ENCODE data around the gene CSNK2A1.

CSNK2A1 gene

DNA sequence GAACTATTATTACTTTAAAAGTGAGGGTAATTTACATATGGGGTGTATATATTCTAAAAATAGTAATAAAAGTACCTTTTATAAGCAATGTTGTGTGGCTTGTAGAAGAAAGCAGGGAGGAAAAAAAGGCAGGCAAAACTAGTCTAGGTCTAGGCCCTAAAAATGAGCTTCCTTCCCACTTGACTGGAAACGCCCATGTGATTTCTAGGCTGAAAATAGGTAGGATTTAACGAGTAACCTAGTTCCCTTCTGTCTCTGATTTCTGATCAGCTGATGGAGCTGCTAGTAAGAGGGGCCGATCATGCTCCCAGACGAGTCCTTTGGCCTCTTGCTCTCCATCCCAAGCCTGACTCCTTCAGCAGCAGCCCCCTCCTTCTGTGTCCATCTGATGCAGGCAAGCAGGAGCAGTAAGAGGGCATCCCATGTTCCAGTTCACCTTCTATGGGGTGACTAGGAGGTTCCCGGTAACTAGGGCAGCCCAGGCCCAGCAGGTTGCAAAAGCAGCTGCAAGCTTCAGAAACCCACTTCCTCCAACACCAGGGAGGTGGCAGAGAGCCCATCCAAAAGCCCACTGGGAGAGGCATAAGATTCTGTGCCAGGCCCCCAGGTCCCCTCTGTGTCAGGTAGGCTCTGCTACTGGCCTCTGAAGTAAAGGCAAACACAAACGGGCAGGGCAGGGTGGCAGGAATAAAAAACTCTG, 105.7 kb downstream of the CSNK2A1 start:
- TF ChIP-seq, protein P1, sequence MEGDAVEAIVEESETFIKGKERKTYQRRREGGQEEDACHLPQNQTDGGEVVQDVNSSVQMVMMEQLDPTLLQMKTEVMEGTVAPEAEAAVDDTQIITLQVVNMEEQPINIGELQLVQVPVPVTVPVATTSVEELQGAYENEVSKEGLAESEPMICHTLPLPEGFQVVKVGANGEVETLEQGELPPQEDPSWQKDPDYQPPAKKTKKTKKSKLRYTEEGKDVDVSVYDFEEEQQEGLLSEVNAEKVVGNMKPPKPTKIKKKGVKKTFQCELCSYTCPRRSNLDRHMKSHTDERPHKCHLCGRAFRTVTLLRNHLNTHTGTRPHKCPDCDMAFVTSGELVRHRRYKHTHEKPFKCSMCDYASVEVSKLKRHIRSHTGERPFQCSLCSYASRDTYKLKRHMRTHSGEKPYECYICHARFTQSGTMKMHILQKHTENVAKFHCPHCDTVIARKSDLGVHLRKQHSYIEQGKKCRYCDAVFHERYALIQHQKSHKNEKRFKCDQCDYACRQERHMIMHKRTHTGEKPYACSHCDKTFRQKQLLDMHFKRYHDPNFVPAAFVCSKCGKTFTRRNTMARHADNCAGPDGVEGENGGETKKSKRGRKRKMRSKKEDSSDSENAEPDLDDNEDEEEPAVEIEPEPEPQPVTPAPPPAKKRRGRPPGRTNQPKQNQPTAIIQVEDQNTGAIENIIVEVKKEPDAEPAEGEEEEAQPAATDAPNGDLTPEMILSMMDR (IDR thresholded peaks at IDR 0.05; ENCODE audit: low read depth, low read length): no peak
- no peak overlapping the region for H3K4me3 ChIP-seq (ENCODE audit: low read depth, low read length)

DNA sequence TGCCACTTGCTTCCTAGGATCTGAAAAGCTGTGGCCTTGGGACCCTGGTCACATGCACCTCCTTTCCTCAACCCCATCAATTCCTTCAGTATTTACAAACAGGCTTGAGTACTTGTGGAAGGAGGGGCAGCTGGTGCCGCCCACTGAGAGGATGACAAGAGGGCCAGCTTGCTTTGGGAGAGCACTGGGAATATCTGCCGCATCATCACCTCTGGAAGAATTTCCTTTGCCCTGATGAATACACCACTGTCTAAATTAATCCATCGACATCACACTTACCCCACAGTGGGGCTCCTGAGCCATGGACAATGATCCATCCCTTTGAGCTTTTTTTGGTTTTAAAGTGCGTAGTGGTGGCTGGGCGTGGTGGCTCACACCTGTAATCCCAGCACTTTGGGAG, 107.1 kb downstream of the CSNK2A1 start:
- no peak overlapping the region for H3K4me3 ChIP-seq (ENCODE audit: low read depth, low read length)
- TF ChIP-seq, protein P1 (IDR thresholded peaks at IDR 0.05; ENCODE audit: low read depth, low read length): no peak

DNA sequence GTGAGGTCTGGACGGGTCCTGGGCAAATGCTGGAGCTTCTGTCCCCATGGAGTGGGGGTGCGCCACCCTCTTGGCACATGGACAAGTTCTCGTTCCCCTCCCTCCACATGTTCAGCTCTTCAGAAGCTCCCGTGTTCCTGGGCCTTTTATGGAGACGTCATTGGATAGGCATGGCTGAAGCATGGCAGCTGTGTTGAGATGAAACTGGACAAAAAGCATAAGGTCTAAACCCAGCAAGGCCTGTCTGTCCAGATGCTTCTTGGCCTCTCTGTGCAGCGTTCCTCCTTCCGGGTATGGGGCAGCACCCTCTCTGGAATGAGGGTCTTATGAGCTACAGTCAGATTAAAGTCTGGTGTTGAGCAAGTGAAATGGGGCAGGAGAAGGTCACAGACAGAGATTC, 108.0 kb downstream of the CSNK2A1 start:
- TF ChIP-seq, protein P1 (IDR thresholded peaks at IDR 0.05; ENCODE audit: low read depth, low read length): no peak
- no peak overlapping the region for H3K4me3 ChIP-seq (ENCODE audit: low read depth, low read length)

DNA sequence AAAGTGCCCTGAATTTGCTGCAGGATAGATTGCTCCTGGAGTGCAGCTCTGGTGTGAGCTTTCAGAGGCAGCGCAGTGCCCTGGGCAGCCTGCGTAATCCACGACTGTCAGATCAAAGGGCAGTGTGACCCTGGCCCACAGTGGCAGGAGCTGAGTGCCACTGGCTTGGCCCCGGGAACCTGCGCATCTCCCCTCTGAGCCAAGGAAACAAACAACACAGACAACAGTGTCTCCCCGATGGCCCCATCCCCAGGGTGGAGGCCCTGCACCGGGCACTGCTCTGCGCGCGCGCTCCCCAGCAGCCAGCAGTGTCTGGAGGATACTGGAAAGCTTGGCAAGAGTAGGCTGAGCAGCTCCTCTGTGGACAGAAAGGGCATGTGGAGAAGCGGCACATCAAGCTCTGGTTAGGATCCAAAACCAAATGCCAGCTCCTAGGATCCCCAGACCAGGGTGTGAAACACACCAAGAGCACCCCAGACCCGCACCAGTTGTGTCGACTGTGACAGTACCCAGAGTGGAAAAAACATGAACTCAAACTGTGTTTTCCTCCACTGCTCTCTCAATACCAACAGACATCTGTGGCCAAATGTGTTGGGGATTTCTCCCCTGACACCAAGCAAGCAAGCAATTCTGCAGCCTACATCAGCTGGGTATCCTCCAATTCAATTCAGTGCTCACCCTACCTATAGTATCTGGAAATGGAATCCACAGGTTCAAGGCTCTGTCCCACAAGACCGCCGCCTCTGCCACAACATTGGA, 108.8 kb downstream of the CSNK2A1 start:
- TF ChIP-seq, protein P1 (IDR thresholded peaks at IDR 0.05; ENCODE audit: low read depth, low read length): no peak
- no peak overlapping the region for H3K4me3 ChIP-seq (ENCODE audit: low read depth, low read length)

DNA sequence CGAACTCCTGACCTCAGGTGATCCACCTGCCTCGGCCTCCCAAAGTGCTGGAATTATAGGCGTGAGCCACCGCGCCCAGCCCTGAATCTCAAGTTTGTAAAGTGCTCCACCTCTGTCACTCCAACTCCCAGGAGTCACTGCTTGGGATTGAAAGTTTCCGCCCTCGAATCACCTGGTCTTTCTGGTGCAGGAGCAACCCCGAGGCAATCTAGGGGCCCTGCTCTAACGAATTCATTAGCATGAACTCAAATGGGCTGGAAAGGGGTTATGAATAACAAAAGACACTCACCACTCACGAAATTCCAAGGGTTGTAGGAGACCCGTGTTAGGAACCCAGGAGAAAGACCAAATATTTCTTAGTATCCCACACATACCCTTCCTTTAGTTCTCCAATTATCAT, 109.4 kb downstream of the CSNK2A1 start:
- TF ChIP-seq, protein P1 (IDR thresholded peaks at IDR 0.05; ENCODE audit: low read depth, low read length): no peak
- no peak overlapping the region for H3K4me3 ChIP-seq (ENCODE audit: low read depth, low read length)

DNA sequence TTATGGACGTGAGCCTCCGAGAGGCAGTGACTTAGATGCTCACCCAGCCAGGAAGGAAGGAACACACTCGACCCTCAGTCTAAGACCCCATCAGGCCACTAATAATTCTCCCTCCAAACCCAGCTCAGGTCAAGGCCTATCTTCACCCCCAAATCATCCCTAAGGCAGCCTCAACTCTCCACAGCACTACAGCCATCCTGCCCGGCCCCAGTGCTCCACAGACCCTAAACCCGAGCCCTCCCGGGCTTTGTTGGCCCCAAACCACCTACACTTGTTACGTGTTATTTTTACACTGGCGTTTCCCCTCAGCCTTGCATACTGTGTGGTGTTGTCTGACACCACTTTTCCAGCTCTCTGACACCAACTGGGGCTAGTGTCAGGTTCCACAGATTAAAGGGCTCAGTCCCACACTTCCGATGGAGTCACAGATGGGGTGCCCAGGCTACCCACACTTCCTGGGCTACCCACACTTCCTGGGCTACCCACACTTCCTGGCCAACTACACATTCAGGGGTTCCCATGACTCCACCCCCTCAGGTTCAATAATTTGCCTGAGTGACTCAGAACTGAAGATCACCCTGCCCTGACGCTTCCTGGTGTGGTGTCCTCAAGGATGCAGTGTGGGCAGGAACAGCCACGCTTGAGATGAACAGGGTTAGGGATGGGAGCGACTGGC, 110.2 kb downstream of the CSNK2A1 start:
- H3K4me3 ChIP-seq (ENCODE audit: low read depth, low read length): no peak overlapping the region
- TF ChIP-seq, protein P1 (IDR thresholded peaks at IDR 0.05; ENCODE audit: low read depth, low read length): no peak

Measured in WI38 (cell line).